Nephron (organoid): ENCODE data around the gene PARVG.

Experiments used
- H3K27ac Mint-ChIP-seq, 3 experiments: 2 replicates each; pipeline ENCODE4 v1.8.0; 2020; ENCODE audit warnings: mixed read lengths in 3 of 3, mild to moderate bottlenecking in 2 of 3, moderate library complexity in 1 of 3
- H3K27me3 Mint-ChIP-seq: 2 replicates; pipeline ENCODE4 v1.8.0; 2021; ENCODE audit warnings: low read depth, mild to moderate bottlenecking, moderate library complexity, mixed read lengths
- H3K36me3 Mint-ChIP-seq: 2 replicates; pipeline ENCODE4 v1.8.0; 2020; ENCODE audit warnings: low read depth, mixed read lengths
- H3K4me1 Mint-ChIP-seq: 2 replicates; pipeline ENCODE4 v1.8.0; 2020; ENCODE audit warnings: mixed read lengths
- H3K4me3 Mint-ChIP-seq, 3 experiments: 2 replicates each; pipeline ENCODE4 v1.8.0; 2020; ENCODE audit warnings: mild to moderate bottlenecking in 3 of 3, mixed read lengths in 3 of 3, moderate library complexity in 2 of 3
- H3K9me3 Mint-ChIP-seq: 2 replicates; pipeline ENCODE4 v1.8.0; 2020; ENCODE audit warnings: mixed read lengths
- CTCF ChIP-seq, 3 experiments: fragments of 200-600 bp; sonication (generic); IDR thresholded peaks; one replicate each; pipeline ENCODE4 v1.5.0; 2021; ENCODE audit warnings: antibody characterized with exemption in 3 of 3; ENCODE audit not compliant: unreplicated experiment in 3 of 3

Gene PARVG

GRCh38 chr22:44161673-44162072, 19.1 kb upstream of the PARVG start:
- TF ChIP-seq CTCF (IDR thresholded peaks at IDR 0.05; ENCODE audit: unreplicated experiment in 3 of 3): no peak
- H3K4me1 Mint-ChIP-seq: peaks cover 12% of the 10 kb centered on the region

GRCh38 chr22:44162960-44163359, 17.8 kb upstream of the PARVG start:
- H3K9me3 Mint-ChIP-seq: no peaks in the 10 kb centered on the region
- peaks cover 5% of the 10 kb centered on the region for H3K27me3 Mint-ChIP-seq
- no peak for TF ChIP-seq CTCF (IDR thresholded peaks at IDR 0.05; ENCODE audit: unreplicated experiment in 3 of 3)
- H3K4me1 Mint-ChIP-seq: peaks cover 10% of the 10 kb centered on the region
- H3K27ac Mint-ChIP-seq: no peak overlapping the region
- no peak overlapping the region for H3K4me3 Mint-ChIP-seq
- no peaks in the 10 kb centered on the region for H3K36me3 Mint-ChIP-seq

More at GRCh38 chr22:44161673-44162072, 19.1 kb upstream of the PARVG start:
- Mint-ChIP-seq H3K27me3 (peaks cover 7% of the 10 kb centered on the region), H3K36me3 (no peaks in the 10 kb centered on the region), H3K4me3 (no peak overlapping the region), H3K9me3 (no peaks in the 10 kb centered on the region), H3K27ac (no peak overlapping the region)

GRCh38 chr22:44163536-44163935, 17.2 kb upstream of the PARVG start:
- Mint-ChIP-seq H3K9me3 (no peaks in the 10 kb centered on the region), H3K27ac (no peak overlapping the region), H3K4me1 (peaks cover 6% of the 10 kb centered on the region), H3K36me3 (no peaks in the 10 kb centered on the region), H3K27me3 (peaks cover 4% of the 10 kb centered on the region), H3K4me3 (no peak overlapping the region)
- no peak for TF ChIP-seq CTCF (IDR thresholded peaks at IDR 0.05; ENCODE audit: unreplicated experiment in 3 of 3)

- Mint-ChIP-seq H3K36me3 (no peaks in the 10 kb centered on the region), H3K4me3 (no peak overlapping the region), H3K4me1 (peaks cover under 1% of the 10 kb centered on the region), H3K27me3 (peaks cover 9% of the 10 kb centered on the region), H3K9me3 (no peaks in the 10 kb centered on the region), H3K27ac (no peak overlapping the region)
- no peak for TF ChIP-seq CTCF (IDR thresholded peaks at IDR 0.05; ENCODE audit: unreplicated experiment in 3 of 3)
Observed at GRCh38 chr22:44164031-44164430, 16.7 kb upstream of the PARVG start.

GRCh38 chr22:44165286-44165874, 15.3 kb upstream of the PARVG start:
- Mint-ChIP-seq H3K36me3 (no peaks in the 10 kb centered on the region), H3K27me3 (peaks cover 9% of the 10 kb centered on the region)

More at GRCh38 chr22:44165286-44165874, 15.3 kb upstream of the PARVG start:
- H3K27ac Mint-ChIP-seq: no peak overlapping the region
- TF ChIP-seq CTCF (IDR thresholded peaks at IDR 0.05; ENCODE audit: unreplicated experiment in 3 of 3): no peak
- H3K4me1 Mint-ChIP-seq: no peaks in the 10 kb centered on the region
- no peaks in the 10 kb centered on the region for H3K9me3 Mint-ChIP-seq
- H3K4me3 Mint-ChIP-seq: no peak overlapping the region
